C4-2B (cell line): ENCODE results near the gene SLC25A11.

Experiments used
- ZFX ChIP-seq: fragments of 450-650 bp; IDR thresholded peaks from 2 replicates; pipeline ENCODE4 v1.6.1; 2017
- TF ChIP-seq, protein P1 (sequence below): fragments of 450-650 bp; conservative IDR thresholded peaks from 2 replicates; pipeline ENCODE4 v1.5.1; 2017; ENCODE audit warnings: mild to moderate bottlenecking

DNA sequence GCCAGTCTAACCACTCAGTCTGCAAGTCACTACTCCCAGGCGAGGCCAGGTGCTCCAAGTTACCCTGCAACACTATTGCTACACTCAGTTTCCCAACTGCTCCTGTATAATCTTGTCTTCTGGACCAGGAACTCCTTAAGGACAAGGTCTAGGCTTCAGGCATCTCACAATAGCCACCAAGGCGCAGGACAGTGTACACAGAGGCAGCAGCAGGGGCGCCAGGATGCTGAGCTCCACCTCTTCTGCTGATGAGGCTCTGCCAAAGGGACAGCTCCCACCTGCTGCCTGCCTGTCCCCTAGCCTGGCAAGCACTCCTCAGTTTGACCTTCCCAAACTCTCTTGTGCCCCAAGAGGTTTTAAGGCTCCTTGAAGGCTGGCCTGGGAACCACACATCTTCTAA, 3.4 kb downstream of the SLC25A11 start:
- TF ChIP-seq, protein P1, sequence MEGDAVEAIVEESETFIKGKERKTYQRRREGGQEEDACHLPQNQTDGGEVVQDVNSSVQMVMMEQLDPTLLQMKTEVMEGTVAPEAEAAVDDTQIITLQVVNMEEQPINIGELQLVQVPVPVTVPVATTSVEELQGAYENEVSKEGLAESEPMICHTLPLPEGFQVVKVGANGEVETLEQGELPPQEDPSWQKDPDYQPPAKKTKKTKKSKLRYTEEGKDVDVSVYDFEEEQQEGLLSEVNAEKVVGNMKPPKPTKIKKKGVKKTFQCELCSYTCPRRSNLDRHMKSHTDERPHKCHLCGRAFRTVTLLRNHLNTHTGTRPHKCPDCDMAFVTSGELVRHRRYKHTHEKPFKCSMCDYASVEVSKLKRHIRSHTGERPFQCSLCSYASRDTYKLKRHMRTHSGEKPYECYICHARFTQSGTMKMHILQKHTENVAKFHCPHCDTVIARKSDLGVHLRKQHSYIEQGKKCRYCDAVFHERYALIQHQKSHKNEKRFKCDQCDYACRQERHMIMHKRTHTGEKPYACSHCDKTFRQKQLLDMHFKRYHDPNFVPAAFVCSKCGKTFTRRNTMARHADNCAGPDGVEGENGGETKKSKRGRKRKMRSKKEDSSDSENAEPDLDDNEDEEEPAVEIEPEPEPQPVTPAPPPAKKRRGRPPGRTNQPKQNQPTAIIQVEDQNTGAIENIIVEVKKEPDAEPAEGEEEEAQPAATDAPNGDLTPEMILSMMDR, result no peak
- TF ChIP-seq ZFX, result no peak
